Measurements from ENCODE around the gene CEL.

The CEL gene

GRCh38 chr9:133102190-133103021, 40.6 kb downstream of the CEL start:
- H3K27me3 Mint-ChIP-seq, result no peaks in the 10 kb centered on the region
- H3K4me1 Mint-ChIP-seq (ENCODE audit: low read depth in 2 of 2), result peaks cover 4 to 8% of the 10 kb centered on the region in 2 donors
- peaks cover 93% of the 10 kb centered on the region for H3K36me3 Mint-ChIP-seq (ENCODE audit: insufficient read depth)
- no peaks in the 10 kb centered on the region for H3K9me3 Mint-ChIP-seq
- no peak for ATAC-seq (replicated peaks)
- H3K4me3 Mint-ChIP-seq, result no peak overlapping the region
- DNase-seq, result no peak
- peak overlapping the region; percentile 79 to 96 for H3K27ac Mint-ChIP-seq

GRCh38 chr9:133103183-133103986, 41.6 kb downstream of the CEL start:
- DNase-seq (peak; percentile 48 to 62 (median 53)), ATAC-seq (replicated peaks) (peak; percentile 61)
- Mint-ChIP-seq H3K9me3 (no peaks in the 10 kb centered on the region), H3K4me1 (ENCODE audit: low read depth in 2 of 2) (peaks cover 4 to 8% of the 10 kb centered on the region in 2 donors), H3K36me3 (ENCODE audit: insufficient read depth) (peaks cover 93% of the 10 kb centered on the region), H3K27ac (peak overlapping the region; percentile 79 to 96), H3K4me3 (no peak overlapping the region), H3K27me3 (no peaks in the 10 kb centered on the region)

GRCh38 chr9:133103987-133104505, 42.3 kb downstream of the CEL start:
- no peak overlapping the region for H3K4me3 Mint-ChIP-seq
- H3K4me1 Mint-ChIP-seq (ENCODE audit: low read depth in 2 of 2), result peaks cover 4 to 8% of the 10 kb centered on the region in 2 donors
- no peaks in the 10 kb centered on the region for H3K9me3 Mint-ChIP-seq
- ATAC-seq (replicated peaks), result no peak
- H3K36me3 Mint-ChIP-seq (ENCODE audit: insufficient read depth), result peaks cover 93% of the 10 kb centered on the region
- DNase-seq, result no peak
- H3K27me3 Mint-ChIP-seq, result no peaks in the 10 kb centered on the region
- H3K27ac Mint-ChIP-seq, result peak overlapping the region in 1 of 2 donors; percentile 88

- no peaks in the 10 kb centered on the region for H3K9me3 Mint-ChIP-seq
- peaks cover 4 to 8% of the 10 kb centered on the region in 2 donors for H3K4me1 Mint-ChIP-seq (ENCODE audit: low read depth in 2 of 2)
- H3K27ac Mint-ChIP-seq, result peak overlapping the region; percentile 31 to 88
- no peaks in the 10 kb centered on the region for H3K27me3 Mint-ChIP-seq
- peak overlapping the region in 1 of 2 donors; percentile 19 for H3K4me3 Mint-ChIP-seq
- DNase-seq, result no peak
- ATAC-seq (replicated peaks), result no peak
- H3K36me3 Mint-ChIP-seq (ENCODE audit: insufficient read depth), result peaks cover 95% of the 10 kb centered on the region
Observed at GRCh38 chr9:133104718-133105460, 43.1 kb downstream of the CEL start.

GRCh38 chr9:133105461-133105770, 43.6 kb downstream of the CEL start:
- Mint-ChIP-seq H3K36me3 (ENCODE audit: insufficient read depth) (peaks cover 95% of the 10 kb centered on the region), H3K27ac (peak overlapping the region; percentile 31 to 88), H3K27me3 (no peaks in the 10 kb centered on the region), H3K4me1 (ENCODE audit: low read depth in 2 of 2) (peaks cover 4 to 10% of the 10 kb centered on the region in 2 donors), H3K4me3 (no peak overlapping the region), H3K9me3 (no peaks in the 10 kb centered on the region)
- ATAC-seq (replicated peaks) (no peak), DNase-seq (no peak)

- DNase-seq, result no peak
- H3K4me1 Mint-ChIP-seq (ENCODE audit: low read depth in 2 of 2), result peaks cover 4 to 13% of the 10 kb centered on the region in 2 donors
- ATAC-seq (replicated peaks), result no peak
- H3K27me3 Mint-ChIP-seq, result no peaks in the 10 kb centered on the region
- H3K27ac Mint-ChIP-seq, result peak overlapping the region; percentile 92 to 93
- H3K36me3 Mint-ChIP-seq (ENCODE audit: insufficient read depth), result peaks cover 95% of the 10 kb centered on the region
- no peaks in the 10 kb centered on the region for H3K9me3 Mint-ChIP-seq
- H3K4me3 Mint-ChIP-seq, result no peak overlapping the region
Observed at GRCh38 chr9:133106511-133107244, 44.9 kb downstream of the CEL start.

- Mint-ChIP-seq H3K27me3 (no peaks in the 10 kb centered on the region), H3K27ac (peak overlapping the region in 1 of 2 donors; percentile 97), H3K36me3 (ENCODE audit: insufficient read depth) (peaks cover 92% of the 10 kb centered on the region), H3K4me3 (no peak overlapping the region), H3K9me3 (no peaks in the 10 kb centered on the region), H3K4me1 (ENCODE audit: low read depth in 2 of 2) (peaks cover 5 to 14% of the 10 kb centered on the region in 2 donors)
- ATAC-seq (replicated peaks) (no peak), DNase-seq (no peak)
Observed at GRCh38 chr9:133107245-133107722, 45.5 kb downstream of the CEL start.

- ATAC-seq (replicated peaks), result no peak
- H3K27ac Mint-ChIP-seq, result peak overlapping the region in 1 of 2 donors; percentile 97
- no peak overlapping the region for H3K4me3 Mint-ChIP-seq
- no peak for DNase-seq
- peaks cover 92% of the 10 kb centered on the region for H3K36me3 Mint-ChIP-seq (ENCODE audit: insufficient read depth)
- H3K9me3 Mint-ChIP-seq, result no peaks in the 10 kb centered on the region
- peaks cover 11 to 19% of the 10 kb centered on the region in 2 donors for H3K4me1 Mint-ChIP-seq (ENCODE audit: low read depth in 2 of 2)
- H3K27me3 Mint-ChIP-seq, result no peaks in the 10 kb centered on the region
Observed at GRCh38 chr9:133107961-133108793, 46.4 kb downstream of the CEL start.

- Mint-ChIP-seq H3K27ac (peak overlapping the region; percentile 58 to 97), H3K4me3 (no peak overlapping the region), H3K27me3 (no peaks in the 10 kb centered on the region), H3K9me3 (no peaks in the 10 kb centered on the region), H3K4me1 (ENCODE audit: low read depth in 2 of 2) (peaks cover 17 to 27% of the 10 kb centered on the region in 2 donors), H3K36me3 (ENCODE audit: insufficient read depth) (peaks cover 92% of the 10 kb centered on the region)
- no peak for ATAC-seq (replicated peaks)
- no peak for DNase-seq
Observed at GRCh38 chr9:133108794-133109641, 47.2 kb downstream of the CEL start.

GRCh38 chr9:133109931-133110650, 48.3 kb downstream of the CEL start:
- Mint-ChIP-seq H3K27ac (peak overlapping the region; percentile 58 to 97), H3K9me3 (no peaks in the 10 kb centered on the region), H3K4me1 (ENCODE audit: low read depth in 2 of 2) (peaks cover 21 to 37% of the 10 kb centered on the region in 2 donors), H3K36me3 (ENCODE audit: insufficient read depth) (peaks cover 91% of the 10 kb centered on the region), H3K27me3 (no peaks in the 10 kb centered on the region), H3K4me3 (no peak overlapping the region)
- DNase-seq (no peak), ATAC-seq (replicated peaks) (no peak)

Measured in effector memory CD8-positive, alpha-beta T cell (primary cell).